B cell (primary cell): Measurements from ENCODE around the gene SUN3.

ENCODE experiments used
- EZH2 ChIP-seq: IDR thresholded peaks from 2 replicates; pipeline ENCODE4 v1.6.1; 2012; ENCODE audit warnings: borderline replicate concordance, low read depth, mild to moderate bottlenecking, moderate library complexity, low read length; ENCODE audit not compliant: insufficient read depth, poor library complexity, severe bottlenecking
- TF ChIP-seq, protein P1 (sequence below): fragments of 200-600 bp; IDR thresholded peaks from one replicate; pipeline ENCODE4 v1.8.0; 2022; ENCODE audit warnings: antibody characterized with exemption, mild to moderate bottlenecking

DNA sequence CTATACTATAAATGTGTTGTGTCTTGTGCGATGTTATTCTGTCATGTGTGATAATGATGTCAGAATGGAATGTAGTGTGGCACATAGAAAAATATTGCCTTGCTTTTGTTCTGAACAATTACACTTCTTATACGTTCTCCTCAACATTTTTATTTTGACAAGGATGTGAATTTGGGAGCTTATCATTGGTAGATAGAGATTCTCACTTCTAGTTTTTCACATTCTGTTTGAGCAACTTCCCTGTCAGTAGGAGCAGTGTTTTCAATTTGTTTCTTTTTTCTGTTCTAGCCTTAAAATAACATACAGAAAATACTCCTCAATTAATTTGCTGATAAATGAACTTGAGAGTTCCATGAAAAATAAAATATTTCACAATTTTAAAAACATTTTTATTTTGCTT, 17.6 kb downstream of the SUN3 start:
- TF ChIP-seq, protein P1, sequence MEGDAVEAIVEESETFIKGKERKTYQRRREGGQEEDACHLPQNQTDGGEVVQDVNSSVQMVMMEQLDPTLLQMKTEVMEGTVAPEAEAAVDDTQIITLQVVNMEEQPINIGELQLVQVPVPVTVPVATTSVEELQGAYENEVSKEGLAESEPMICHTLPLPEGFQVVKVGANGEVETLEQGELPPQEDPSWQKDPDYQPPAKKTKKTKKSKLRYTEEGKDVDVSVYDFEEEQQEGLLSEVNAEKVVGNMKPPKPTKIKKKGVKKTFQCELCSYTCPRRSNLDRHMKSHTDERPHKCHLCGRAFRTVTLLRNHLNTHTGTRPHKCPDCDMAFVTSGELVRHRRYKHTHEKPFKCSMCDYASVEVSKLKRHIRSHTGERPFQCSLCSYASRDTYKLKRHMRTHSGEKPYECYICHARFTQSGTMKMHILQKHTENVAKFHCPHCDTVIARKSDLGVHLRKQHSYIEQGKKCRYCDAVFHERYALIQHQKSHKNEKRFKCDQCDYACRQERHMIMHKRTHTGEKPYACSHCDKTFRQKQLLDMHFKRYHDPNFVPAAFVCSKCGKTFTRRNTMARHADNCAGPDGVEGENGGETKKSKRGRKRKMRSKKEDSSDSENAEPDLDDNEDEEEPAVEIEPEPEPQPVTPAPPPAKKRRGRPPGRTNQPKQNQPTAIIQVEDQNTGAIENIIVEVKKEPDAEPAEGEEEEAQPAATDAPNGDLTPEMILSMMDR, result no peak
- no peak for TF ChIP-seq EZH2
